CD14-positive monocyte (primary cell): Measurements from ENCODE around the gene FGFR4. TPM values are rescaled to one million over a fixed set of nuclear protein-coding genes. Genes with fewer than 3 reads are reported as not detected.
A peak's percentile ranks its signal among the peaks of the same experiment; 100 is the strongest.

Experiments
- DNase-seq, 3 donors: peaks; one replicate each; pipeline ENCODE4 v3.0.0-alpha.2; 2011 to 2022
- H2AFZ ChIP-seq: 2 replicates; pipeline ENCODE4 v1.6.0; 2012; ENCODE audit warnings: mild to moderate bottlenecking, low read depth, low read length, inconsistent platforms; ENCODE audit not compliant: insufficient read depth, poor library complexity, severe bottlenecking
- H3K27ac ChIP-seq, 2 donors: 1 replicate in 1 of 2; 2 replicates in 1 of 2; pipeline ENCODE4 v1.5.1; 2012 to 2013; ENCODE audit warnings: low read length in 2 of 2, control low read depth in 1 of 2, inconsistent platforms in 1 of 2, low read depth in 1 of 2, mild to moderate bottlenecking in 1 of 2
- H3K27me3 ChIP-seq, 2 donors: one replicate each; pipeline versions ENCODE4 v1.6.0 to v1.6.1; 2011 to 2013; ENCODE audit warnings: low read length in 2 of 2; ENCODE audit not compliant: control insufficient read depth in 2 of 2, insufficient read depth in 2 of 2
- H3K36me3 ChIP-seq, 2 donors: replicated peaks in 1 of 2; 1 replicate in 1 of 2; 2 replicates in 1 of 2; pipeline versions ENCODE4 v1.5.1 to v1.6.1; 2012 to 2013; ENCODE audit warnings: low read length in 2 of 2, control low read depth in 1 of 2, inconsistent platforms in 1 of 2, mild to moderate bottlenecking in 1 of 2; ENCODE audit not compliant: insufficient read depth in 2 of 2, control insufficient read depth in 1 of 2
- H3K4me1 ChIP-seq, 2 donors: 1 replicate in 1 of 2; 2 replicates in 1 of 2; pipeline versions ENCODE4 v1.5.1 to v1.6.1; 2012 to 2013; ENCODE audit warnings: low read length in 2 of 2, control low read depth in 1 of 2, inconsistent platforms in 1 of 2, mild to moderate bottlenecking in 1 of 2, moderate library complexity in 1 of 2; ENCODE audit not compliant: insufficient read depth in 2 of 2, control insufficient read depth in 1 of 2
- H3K4me2 ChIP-seq: replicated peaks from 2 replicates; pipeline ENCODE3; 2012; ENCODE audit warnings: low read length, moderate library complexity, mild to moderate bottlenecking; ENCODE audit not compliant: poor library complexity, severe bottlenecking; ENCODE audit errors: extremely low read depth
- H3K4me3 ChIP-seq, 3 experiments: fragments of 200-600 bp in 1 of 3; sonication (generic) in 1 of 3; replicated peaks in 1 of 3; 1 replicate in 2 of 3; 2 replicates in 1 of 3; pipeline ENCODE4 v1.5.1; 2011 to 2013; ENCODE audit warnings: low read length in 3 of 3, mild to moderate bottlenecking in 3 of 3, control low read depth in 2 of 3, low read depth in 2 of 3, inconsistent platforms in 1 of 3, moderate library complexity in 1 of 3
- H3K79me2 ChIP-seq: 2 replicates; pipeline ENCODE4 v1.6.0; 2012; ENCODE audit warnings: mild to moderate bottlenecking, control low read depth, inconsistent platforms, low read length, moderate library complexity; ENCODE audit not compliant: insufficient read depth
- H3K9ac ChIP-seq: 2 replicates; pipeline ENCODE4 v1.6.0; 2017; ENCODE audit warnings: low read length, mild to moderate bottlenecking; ENCODE audit not compliant: insufficient read depth, poor library complexity, severe bottlenecking
- H3K9me3 ChIP-seq, 2 donors: replicated peaks in 1 of 2; 1 replicate in 1 of 2; 2 replicates in 1 of 2; pipeline versions ENCODE4 v1.5.1 to v1.6.1; 2012 to 2013; ENCODE audit warnings: low read length in 2 of 2, control low read depth in 1 of 2; ENCODE audit not compliant: control insufficient read depth in 1 of 2, insufficient read depth in 1 of 2
- H4K20me1 ChIP-seq: 2 replicates; pipeline ENCODE4 v1.6.0; 2012; ENCODE audit warnings: mild to moderate bottlenecking, low read length, control low read depth, moderate library complexity; ENCODE audit not compliant: insufficient read depth
- H3K27ac Mint-ChIP-seq, 7 donors: one replicate each; pipeline ENCODE4 v1.8.0; 2020; ENCODE audit warnings: mild to moderate bottlenecking in 7 of 7, mixed read lengths in 7 of 7, moderate library complexity in 6 of 7, inconsistent platforms in 2 of 7
- H3K27me3 Mint-ChIP-seq, 3 donors: one replicate each; pipeline ENCODE4 v1.8.0; 2021 to 2022; ENCODE audit warnings: low read depth in 3 of 3, mild to moderate bottlenecking in 3 of 3, mixed read lengths in 3 of 3, moderate library complexity in 3 of 3, inconsistent platforms in 1 of 3
- H3K36me3 Mint-ChIP-seq, 2 donors: one replicate each; pipeline ENCODE4 v1.8.0; 2020; ENCODE audit warnings: mixed read lengths in 2 of 2, inconsistent platforms in 1 of 2, mild to moderate bottlenecking in 1 of 2
- H3K4me1 Mint-ChIP-seq: one replicate; pipeline ENCODE4 v1.8.0; 2020; ENCODE audit warnings: mild to moderate bottlenecking, mixed read lengths
- H3K4me3 Mint-ChIP-seq, 2 donors: one replicate each; pipeline ENCODE4 v1.8.0; 2020; ENCODE audit warnings: mild to moderate bottlenecking in 2 of 2, mixed read lengths in 2 of 2, moderate library complexity in 1 of 2
- H3K9me3 Mint-ChIP-seq, 7 donors: one replicate each; pipeline ENCODE4 v1.8.0; 2020 to 2022; ENCODE audit warnings: mixed read lengths in 7 of 7, mild to moderate bottlenecking in 6 of 7, moderate library complexity in 6 of 7, inconsistent platforms in 2 of 7
- WGBS: methylation state at CpG from one replicate; pipeline ENCODE4 v1.1.5; 2013; ENCODE audit warnings: missing lambda C conversion rate; ENCODE audit not compliant: insufficient coverage; 5-methylcytosine and 5-hydroxymethylcytosine counted together
- intact Hi-C, 2 donors: fragments of 100-400 bp; cut with micrococcal nuclease; formaldehyde crosslinking; loops; one replicate each; pipeline versions ENCODE4 v1.15.0 to v1.15.1; 2023
- polyA plus RNA-seq, 3 donors: library from polyadenylated mRNA; depleted of rRNA in 1 of 3; unstranded in 2 of 3; stranded (reverse) in 1 of 3; fragments of 300-500 nt in 2 of 3; fragments of >200 nt in 1 of 3; fragmentation: Illumina TruSeq in 2 of 3; gene quantifications; 1 replicate in 2 of 3; 2 replicates in 1 of 3; pipeline ENCODE4 v1.2.3, GENCODE V29; 2012 to 2021
- TF ChIP-seq, protein P1 (sequence below): fragments of 200-600 bp; IDR thresholded peaks from one replicate; pipeline ENCODE4 v1.8.0; 2022; ENCODE audit warnings: antibody characterized with exemption, mild to moderate bottlenecking

Gene FGFR4
- polyA plus RNA-seq, 3 donors = 0.39 TPM; not detected in 2

DNA sequence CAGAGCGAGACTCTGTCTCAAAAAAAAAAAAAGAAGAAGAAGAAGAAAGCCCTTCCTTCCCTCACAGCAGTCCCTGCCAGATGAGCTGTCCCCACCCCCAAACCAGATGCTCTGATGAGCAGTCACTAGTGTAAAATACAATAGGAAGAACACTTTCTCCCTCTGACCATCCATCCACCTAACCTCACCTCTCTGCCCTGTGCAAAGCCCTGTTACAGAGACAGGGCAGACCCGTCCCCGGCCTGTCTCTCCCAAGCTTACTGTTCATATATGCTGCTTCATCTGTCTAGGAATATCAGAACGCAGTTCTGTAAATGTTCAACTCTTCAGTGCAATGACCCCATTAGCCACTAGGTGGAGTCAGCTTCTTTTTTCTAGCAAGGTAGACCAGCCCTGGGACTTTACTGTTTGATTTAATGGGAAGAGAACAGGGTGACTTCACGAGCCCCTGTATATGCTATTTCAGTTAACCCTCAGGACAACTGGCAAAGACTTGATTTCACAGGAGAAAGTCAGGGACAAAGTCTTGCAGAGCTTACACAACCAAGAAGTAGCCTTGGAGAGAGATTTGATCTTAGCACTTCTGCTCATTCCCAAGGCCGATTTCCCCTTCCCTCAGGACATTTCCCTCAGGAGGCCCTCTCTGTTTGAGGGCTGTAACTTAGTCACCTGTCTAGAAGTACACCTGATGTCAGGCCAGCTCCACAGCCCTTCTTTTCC, 14.9 kb upstream of the FGFR4 start:
- peaks cover 3% of the 10 kb centered on the region for H3K4me1 Mint-ChIP-seq
- no peak overlapping the region for H3K4me2 ChIP-seq
- H3K4me1 ChIP-seq = no peaks in the 10 kb centered on the region
- H3K9me3 Mint-ChIP-seq = no peaks in the 10 kb centered on the region
- H3K27me3 ChIP-seq = no peaks in the 10 kb centered on the region
- peaks cover 16 to 25% of the 10 kb centered on the region in 2 donors for H3K36me3 Mint-ChIP-seq
- H3K9ac ChIP-seq = no peak overlapping the region
- H3K4me3 ChIP-seq = no peak overlapping the region
- TF ChIP-seq, protein P1, sequence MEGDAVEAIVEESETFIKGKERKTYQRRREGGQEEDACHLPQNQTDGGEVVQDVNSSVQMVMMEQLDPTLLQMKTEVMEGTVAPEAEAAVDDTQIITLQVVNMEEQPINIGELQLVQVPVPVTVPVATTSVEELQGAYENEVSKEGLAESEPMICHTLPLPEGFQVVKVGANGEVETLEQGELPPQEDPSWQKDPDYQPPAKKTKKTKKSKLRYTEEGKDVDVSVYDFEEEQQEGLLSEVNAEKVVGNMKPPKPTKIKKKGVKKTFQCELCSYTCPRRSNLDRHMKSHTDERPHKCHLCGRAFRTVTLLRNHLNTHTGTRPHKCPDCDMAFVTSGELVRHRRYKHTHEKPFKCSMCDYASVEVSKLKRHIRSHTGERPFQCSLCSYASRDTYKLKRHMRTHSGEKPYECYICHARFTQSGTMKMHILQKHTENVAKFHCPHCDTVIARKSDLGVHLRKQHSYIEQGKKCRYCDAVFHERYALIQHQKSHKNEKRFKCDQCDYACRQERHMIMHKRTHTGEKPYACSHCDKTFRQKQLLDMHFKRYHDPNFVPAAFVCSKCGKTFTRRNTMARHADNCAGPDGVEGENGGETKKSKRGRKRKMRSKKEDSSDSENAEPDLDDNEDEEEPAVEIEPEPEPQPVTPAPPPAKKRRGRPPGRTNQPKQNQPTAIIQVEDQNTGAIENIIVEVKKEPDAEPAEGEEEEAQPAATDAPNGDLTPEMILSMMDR = peak; percentile 91
- no peaks in the 10 kb centered on the region for H3K79me2 ChIP-seq
- intact Hi-C loops = no loop called here
- no peak overlapping the region for H3K27ac Mint-ChIP-seq
- peak; percentile 42 to 77 (median 58) for DNase-seq
- H3K36me3 ChIP-seq = peaks cover 0 to 15% of the 10 kb centered on the region in 2 donors
- H3K27ac ChIP-seq = no peak overlapping the region
- H3K27me3 Mint-ChIP-seq = no peaks in the 10 kb centered on the region
- WGBS = 0% methylated on average over 2 of the region's 6 CpGs
- no peaks in the 10 kb centered on the region for H3K9me3 ChIP-seq
- H3K4me3 Mint-ChIP-seq = peak overlapping the region in 1 of 2 donors; percentile 40
- no peaks in the 10 kb centered on the region for H4K20me1 ChIP-seq
- no peak overlapping the region for H2AFZ ChIP-seq

DNA sequence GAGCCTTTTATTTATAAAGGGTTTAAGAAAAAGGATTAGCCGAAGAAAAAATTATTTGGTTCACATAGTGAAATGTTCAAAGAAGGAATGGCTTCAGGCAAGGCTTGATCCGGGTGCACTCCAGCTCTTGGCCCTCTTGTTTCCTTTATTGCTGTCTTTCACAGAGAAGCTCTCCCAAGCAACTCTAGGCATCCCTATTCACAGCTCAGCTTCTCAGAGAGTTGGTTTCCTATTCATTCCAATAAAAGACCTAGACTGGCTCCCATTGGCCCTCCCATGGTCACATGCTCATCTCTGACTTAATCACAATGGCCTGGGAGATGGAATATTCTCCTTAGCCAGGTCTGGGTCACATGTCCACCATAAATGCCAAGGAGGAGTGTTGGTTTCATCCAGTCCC, 9.4 kb upstream of the FGFR4 start:
- H3K79me2 ChIP-seq = no peaks in the 10 kb centered on the region
- no peak overlapping the region for H3K4me2 ChIP-seq
- H3K27ac ChIP-seq = no peak overlapping the region
- no peaks in the 10 kb centered on the region for H3K36me3 ChIP-seq
- Mint-ChIP-seq H3K36me3 (peaks cover 12 to 13% of the 10 kb centered on the region in 2 donors), H3K9me3 (no peaks in the 10 kb centered on the region), H3K27ac (no peak overlapping the region), H3K27me3 (peaks cover 0 to 2% (median under 1%) of the 10 kb centered on the region in 3 donors), H3K4me3 (no peak overlapping the region), H3K4me1 (peaks cover 1% of the 10 kb centered on the region)
- no peaks in the 10 kb centered on the region for H3K27me3 ChIP-seq
- WGBS = 63% methylated on average over 1 of the region's 2 CpGs
- intact Hi-C loops = no loop called here
- no peaks in the 10 kb centered on the region for H3K9me3 ChIP-seq
- no peak overlapping the region for H3K4me3 ChIP-seq
- H3K9ac ChIP-seq = no peak overlapping the region
- H3K4me1 ChIP-seq = no peaks in the 10 kb centered on the region
- DNase-seq = no peak
- TF ChIP-seq, protein P1 = no peak
- H2AFZ ChIP-seq = no peak overlapping the region
- H4K20me1 ChIP-seq = no peaks in the 10 kb centered on the region
